GM12878 (cell line): Measurements from ENCODE around the gene TTC9C. TPM values are rescaled to one million over a fixed set of nuclear protein-coding genes. Genes with fewer than 3 reads are reported as not detected.

Experiments
- ASH2L ChIP-seq: fragments of 300-600, 200-600 bp; sonication (generic); IDR thresholded peaks from 2 replicates; pipeline ENCODE4 v1.6.1; 2017; ENCODE audit warnings: low read depth, mild to moderate bottlenecking, borderline replicate concordance
- ATF2 ChIP-seq: IDR thresholded peaks from 2 replicates; pipeline ENCODE4 v1.6.1; 2012; ENCODE audit warnings: low read length, inconsistent platforms
- BHLHE40 ChIP-seq, 2 experiments: fragments of 450-650 bp in 1 of 2; IDR thresholded peaks; 2 replicates each; pipeline ENCODE4 v1.6.1; 2011 to 2017; ENCODE audit warnings: low read depth in 2 of 2, borderline replicate concordance in 1 of 2, improper control_type of control experiment in 1 of 2, low read length in 1 of 2, mild to moderate bottlenecking in 1 of 2
- BRCA1 ChIP-seq: IDR thresholded peaks from 2 replicates; pipeline ENCODE4 v1.6.1; 2011; ENCODE audit warnings: low read depth, low read length, improper control_type of control experiment
- CBX3 ChIP-seq: fragments of 200-600 bp; sonication (generic); IDR thresholded peaks from 2 replicates; pipeline ENCODE4 v1.6.1; 2016; ENCODE audit warnings: low read depth, borderline replicate concordance
- CREM ChIP-seq: IDR thresholded peaks from 2 replicates; pipeline ENCODE4 v1.6.1; 2014; ENCODE audit warnings: antibody characterized with exemption, low read depth
- DPF2 ChIP-seq: fragments of 450-650 bp; IDR thresholded peaks from 2 replicates; pipeline ENCODE4 v1.6.1; 2017; ENCODE audit warnings: mild to moderate bottlenecking
- E2F8 ChIP-seq: fragments of 450-650 bp; IDR thresholded peaks from 2 replicates; pipeline ENCODE4 v1.6.1; 2018; ENCODE audit warnings: mild to moderate bottlenecking, low read depth, moderate library complexity; ENCODE audit not compliant: partially characterized antibody
- ELK1 ChIP-seq: IDR thresholded peaks from 2 replicates; pipeline ENCODE4 v1.6.1; 2012; ENCODE audit warnings: low read depth, low read length, improper control_type of control experiment
- GABPA ChIP-seq: IDR thresholded peaks from 2 replicates; pipeline ENCODE4 v1.6.1; 2014; ENCODE audit warnings: antibody characterized with exemption, low read depth, mild to moderate bottlenecking, inconsistent platforms
- HDGF ChIP-seq: fragments of 450-650 bp; IDR thresholded peaks from 2 replicates; pipeline ENCODE4 v1.6.1; 2016; ENCODE audit warnings: antibody characterized with exemption
- MTA3 ChIP-seq: IDR thresholded peaks from 2 replicates; pipeline ENCODE4 v1.6.1; 2012; ENCODE audit warnings: low read length, inconsistent platforms, borderline replicate concordance
- NR2C2 ChIP-seq: IDR thresholded peaks from 2 replicates; pipeline ENCODE4 v1.6.1; 2011; ENCODE audit warnings: borderline replicate concordance, low read depth; ENCODE audit not compliant: control insufficient read depth, insufficient read length
- PBX3 ChIP-seq: IDR thresholded peaks from 2 replicates; pipeline ENCODE4 v1.6.1; 2011; ENCODE audit warnings: mild to moderate bottlenecking, low read depth, low read length, moderate library complexity; ENCODE audit not compliant: insufficient replicate concordance
- RBBP5 ChIP-seq: fragments of 200-600 bp; sonication (generic); conservative IDR thresholded peaks from 2 replicates; pipeline ENCODE4 v1.6.1; 2016
- RELA ChIP-seq: fragments of 450-650 bp; IDR thresholded peaks from 2 replicates; pipeline ENCODE4 v1.8.0; 2014; ENCODE audit warnings: borderline replicate concordance; ENCODE audit not compliant: partially characterized antibody
- RUNX3 ChIP-seq: IDR thresholded peaks from 2 replicates; pipeline ENCODE4 v1.6.1; 2012; ENCODE audit warnings: low read length, inconsistent platforms
- SKIL ChIP-seq: fragments of 450-650 bp; IDR thresholded peaks from 2 replicates; pipeline ENCODE4 v1.6.1; 2017; ENCODE audit warnings: mild to moderate bottlenecking, low read depth, inconsistent platforms; ENCODE audit not compliant: poor library complexity, severe bottlenecking
- SREBF1 ChIP-seq: IDR thresholded peaks from 2 replicates; pipeline ENCODE4 v1.6.1; 2012; ENCODE audit warnings: mild to moderate bottlenecking, low read length
- TAF1 ChIP-seq: IDR thresholded peaks from 2 replicates; pipeline ENCODE4 v1.6.1; 2011; ENCODE audit warnings: mild to moderate bottlenecking, low read depth, low read length, borderline replicate concordance
- TCF3 ChIP-seq: IDR thresholded peaks from 2 replicates; pipeline ENCODE4 v1.6.1; 2012; ENCODE audit warnings: low read depth, mild to moderate bottlenecking, low read length, borderline replicate concordance; ENCODE audit not compliant: insufficient read depth
- ZNF24 ChIP-seq: fragments of 450-650 bp; IDR thresholded peaks from 2 replicates; pipeline ENCODE4 v1.6.1; 2017; ENCODE audit warnings: antibody characterized with exemption, mild to moderate bottlenecking
- polyA plus RNA-seq, 11 experiments: library from polyadenylated mRNA; depleted of rRNA in 4 of 11; unstranded in 6 of 11; stranded (reverse) in 5 of 11; fragments of >200 nt; fragmentation: Nextera tagmentation in 4 of 11; fragmentation: Illumina TruSeq in 1 of 11; extraction: Ambion mirVana in 4 of 11; extraction: Trizol in 1 of 11; gene quantifications; 1 replicate in 1 of 11; 2 replicates in 10 of 11; pipeline versions ENCODE4 v1.2.1 to v1.2.3, GENCODE V29; 2011 to 2016; ENCODE audit warnings: inconsistent platforms in 2 of 11, missing spikeins in 2 of 11, low read depth in 1 of 11
- total RNA-seq, 4 experiments: library from RNA; depleted of rRNA in 3 of 4; stranded (reverse); fragments of >200 nt in 3 of 4; fragmentation: Illumina TruSeq in 1 of 4; extraction: Trizol in 1 of 4; gene quantifications; 2 replicates each; pipeline versions ENCODE4 v1.2.1 to v1.2.3, GENCODE V29; 2013 to 2021

The TTC9C gene
- total and polyA plus RNA-seq, 10 of the 15 experiments (the other 5 are each of a cell fraction or from before 2014, with no cell fraction given) = 42.0 to 72.3 (median 50.4) TPM

- TF ChIP-seq E2F8 = no peak
- no peak for TF ChIP-seq SREBF1
- no peak for TF ChIP-seq RBBP5
- TF ChIP-seq ZNF24 = no peak
- TF ChIP-seq SKIL = no peak
- no peak for TF ChIP-seq HDGF
- peak; percentile 10 to 24; a peak in 1 of 4 replicates for TF ChIP-seq BHLHE40 (IDR thresholded peaks at IDR 0.05; ENCODE audit: borderline replicate concordance in 1 of 2, low read depth in 2 of 2, low read length in 1 of 2)
- TF ChIP-seq TAF1 = peak; percentile 91
- TF ChIP-seq BRCA1 = no peak
- TF ChIP-seq MTA3 = no peak
- peak; percentile 51; the same call in 1 of the 2 replicates for TF ChIP-seq ASH2L
- TF ChIP-seq ELK1 = peak; percentile 65; the same call in 1 of the 2 replicates
- TF ChIP-seq RUNX3 = peak; percentile 47; the same call in 1 of the 2 replicates
- TF ChIP-seq ATF2 = no peak; the same call in 1 of the 2 replicates
- no peak for TF ChIP-seq PBX3
- TF ChIP-seq CBX3 = no peak
- TF ChIP-seq RELA = peak; percentile 33
- peak; percentile 73 for TF ChIP-seq DPF2
- TF ChIP-seq CREM = peak; percentile 96
- TF ChIP-seq TCF3 = peak; percentile 59
- TF ChIP-seq GABPA = peak; percentile 93
- no peak for TF ChIP-seq NR2C2
Observed at GRCh38 chr11:62787005-62787759, 58.9 kb downstream of the TTC9C start, which contains the start of gene TMEM179B (continued).
